Measurements from ENCODE around the gene TRIM40. TPM values are rescaled to one million over a fixed set of nuclear protein-coding genes. Genes with fewer than 3 reads are reported as not detected.

TRIM40 gene
- total and polyA plus RNA-seq, 2 of the 13 experiments (the other 11 are each of a cell fraction or from before 2014, with no cell fraction given) = 0.58 TPM; not detected in 1

- TF ChIP-seq ZBTB1 (CRISPR knock-in tag; IDR thresholded peaks at IDR 0.05; ENCODE audit: borderline replicate concordance) = no peak
- peak; percentile 86 for TF ChIP-seq FOXK2 (IDR thresholded peaks at IDR 0.05)
- TF ChIP-seq GATA4 (IDR thresholded peaks at IDR 0.05; ENCODE audit: borderline replicate concordance, low read depth) = peak; percentile 16; the same call in 1 of the 2 replicates
- TF ChIP-seq ZNF781 (CRISPR knock-in tag; IDR thresholded peaks at IDR 0.05; ENCODE audit: borderline replicate concordance, not compliant biosample characterization) = no peak
- TF ChIP-seq ZBTB38 (CRISPR knock-in tag; IDR thresholded peaks at IDR 0.05) = peak; percentile 88
- TF ChIP-seq ARHGAP35 (CRISPR knock-in tag; IDR thresholded peaks at IDR 0.05; ENCODE audit: borderline replicate concordance) = peak; percentile 85; the same call in 1 of the 2 replicates
- peak; percentile 69 for TF ChIP-seq ELF1 (CRISPR knock-in tag; IDR thresholded peaks at IDR 0.05)
- TF ChIP-seq HBP1 (CRISPR knock-in tag; IDR thresholded peaks at IDR 0.05; ENCODE audit: low read depth) = peak; percentile 56; the same call in 1 of the 2 replicates
- no peak for TF ChIP-seq ZNF10 (CRISPR knock-in tag; IDR thresholded peaks at IDR 0.05; ENCODE audit: borderline replicate concordance, low read depth)
- no peak for TF ChIP-seq ZNF670 (CRISPR knock-in tag; IDR thresholded peaks at IDR 0.05; ENCODE audit: borderline replicate concordance)
- TF ChIP-seq SRSF4 (IDR thresholded peaks at IDR 0.05; ENCODE audit: low read depth, low read length, poor library complexity, severe bottlenecking) = no peak
- TF ChIP-seq E2F2 (CRISPR knock-in tag; IDR thresholded peaks at IDR 0.05; ENCODE audit: borderline replicate concordance) = no peak
- no peak for TF ChIP-seq CHD4 (IDR thresholded peaks at IDR 0.05; ENCODE audit: borderline replicate concordance, low read length)
- no peak for TF ChIP-seq ZNF652 (CRISPR knock-in tag; IDR thresholded peaks at IDR 0.05; ENCODE audit: borderline replicate concordance, low read depth)
- TF ChIP-seq FOSL2 (CRISPR knock-in tag; IDR thresholded peaks at IDR 0.05) = peak; percentile 68
- no peak; the same call in 1 of the 2 replicates for TF ChIP-seq ZNF629 (CRISPR knock-in tag; conservative IDR thresholded peaks at IDR 0.05)
- TF ChIP-seq ZNF570 (CRISPR knock-in tag; IDR thresholded peaks at IDR 0.05; ENCODE audit: borderline replicate concordance) = no peak
- 0 out of 2 replicates have a peak, but pooled peaks have one; percentile 47 for TF ChIP-seq ZNF572 (CRISPR knock-in tag; IDR thresholded peaks at IDR 0.05)
- TF ChIP-seq CREB1 (IDR thresholded peaks at IDR 0.05) = peak; percentile 47; the same call in 1 of the 2 replicates
- no peak for TF ChIP-seq CREB1 (CRISPR knock-in tag; IDR thresholded peaks at IDR 0.05)
- no peak; the same call in none of the 2 replicates for TF ChIP-seq BCL3 (CRISPR knock-in tag; IDR thresholded peaks at IDR 0.05)
- TF ChIP-seq ZNF784 (CRISPR knock-in tag; IDR thresholded peaks at IDR 0.05; ENCODE audit: borderline replicate concordance) = no peak
- peak; percentile 89 for TF ChIP-seq ZNF431 (CRISPR knock-in tag; IDR thresholded peaks at IDR 0.05; ENCODE audit: borderline replicate concordance, low read depth)
These were observed 35.1 kb upstream of the TRIM40 start (continued) for GRCh38 chr6:30100585-30101443.

All from HepG2 (cell line).